ENCODE measurements around the gene ADAMTS3. TPM values are rescaled to one million over a fixed set of nuclear protein-coding genes. Genes with fewer than 3 reads are reported as not detected.
A peak's percentile ranks its signal among the peaks of the same experiment; 100 is the strongest.

ADAMTS3 gene
- total and polyA plus RNA-seq, 9 of the 15 experiments (the other 6 are each of a cell fraction or from before 2014, with no cell fraction given), result 4.0 to 18.0 (median 12.1) TPM

DNA sequence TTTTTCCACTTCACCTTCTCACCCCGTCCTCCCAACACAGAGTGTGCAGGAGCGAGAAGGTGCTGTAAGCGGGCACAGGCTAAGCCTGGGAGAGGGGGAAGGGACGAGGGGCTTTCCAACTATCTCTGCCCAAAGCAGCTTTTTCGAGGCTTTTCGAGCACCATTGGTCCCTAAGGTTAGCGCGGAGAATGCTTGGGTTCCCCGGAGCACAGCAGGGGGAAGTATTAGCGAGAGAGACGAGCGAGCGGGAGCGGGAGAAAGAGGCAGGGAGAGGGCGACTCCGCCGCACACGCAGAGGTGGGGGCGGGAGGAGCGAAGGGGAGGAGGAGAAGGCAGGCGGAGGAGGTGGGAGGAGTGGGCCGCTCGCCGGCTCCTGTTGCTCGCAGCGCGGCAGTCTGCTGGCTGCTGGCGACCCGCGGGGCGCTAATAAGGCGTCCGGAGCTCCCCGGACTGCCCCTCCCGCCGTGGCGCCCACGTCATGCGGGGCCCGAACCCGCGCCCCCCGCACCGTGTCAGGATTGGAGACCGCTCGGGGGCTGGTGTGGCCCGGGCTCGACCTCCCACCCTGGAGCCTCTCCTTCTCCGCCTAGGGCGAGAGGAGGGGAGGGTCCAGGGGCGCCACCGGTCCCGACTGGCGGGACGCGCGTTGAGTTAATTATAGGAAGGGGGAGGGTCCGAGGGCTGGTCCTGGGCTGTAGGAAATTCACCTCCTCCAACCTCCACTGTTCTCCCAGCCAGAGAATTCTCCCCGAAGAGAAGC lies at the start of gene ADAMTS3 (continued):
- TF ChIP-seq, protein P1, sequence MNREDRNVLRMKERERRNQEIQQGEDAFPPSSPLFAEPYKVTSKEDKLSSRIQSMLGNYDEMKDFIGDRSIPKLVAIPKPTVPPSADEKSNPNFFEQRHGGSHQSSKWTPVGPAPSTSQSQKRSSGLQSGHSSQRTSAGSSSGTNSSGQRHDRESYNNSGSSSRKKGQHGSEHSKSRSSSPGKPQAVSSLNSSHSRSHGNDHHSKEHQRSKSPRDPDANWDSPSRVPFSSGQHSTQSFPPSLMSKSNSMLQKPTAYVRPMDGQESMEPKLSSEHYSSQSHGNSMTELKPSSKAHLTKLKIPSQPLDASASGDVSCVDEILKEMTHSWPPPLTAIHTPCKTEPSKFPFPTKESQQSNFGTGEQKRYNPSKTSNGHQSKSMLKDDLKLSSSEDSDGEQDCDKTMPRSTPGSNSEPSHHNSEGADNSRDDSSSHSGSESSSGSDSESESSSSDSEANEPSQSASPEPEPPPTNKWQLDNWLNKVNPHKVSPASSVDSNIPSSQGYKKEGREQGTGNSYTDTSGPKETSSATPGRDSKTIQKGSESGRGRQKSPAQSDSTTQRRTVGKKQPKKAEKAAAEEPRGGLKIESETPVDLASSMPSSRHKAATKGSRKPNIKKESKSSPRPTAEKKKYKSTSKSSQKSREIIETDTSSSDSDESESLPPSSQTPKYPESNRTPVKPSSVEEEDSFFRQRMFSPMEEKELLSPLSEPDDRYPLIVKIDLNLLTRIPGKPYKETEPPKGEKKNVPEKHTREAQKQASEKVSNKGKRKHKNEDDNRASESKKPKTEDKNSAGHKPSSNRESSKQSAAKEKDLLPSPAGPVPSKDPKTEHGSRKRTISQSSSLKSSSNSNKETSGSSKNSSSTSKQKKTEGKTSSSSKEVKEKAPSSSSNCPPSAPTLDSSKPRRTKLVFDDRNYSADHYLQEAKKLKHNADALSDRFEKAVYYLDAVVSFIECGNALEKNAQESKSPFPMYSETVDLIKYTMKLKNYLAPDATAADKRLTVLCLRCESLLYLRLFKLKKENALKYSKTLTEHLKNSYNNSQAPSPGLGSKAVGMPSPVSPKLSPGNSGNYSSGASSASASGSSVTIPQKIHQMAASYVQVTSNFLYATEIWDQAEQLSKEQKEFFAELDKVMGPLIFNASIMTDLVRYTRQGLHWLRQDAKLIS (CRISPR knock-in tag; IDR thresholded peaks at IDR 0.05), result 0 out of 2 replicates have a peak, but pooled peaks have one; percentile 78
- TF ChIP-seq ARID1B (IDR thresholded peaks at IDR 0.05), result peak; percentile 7
- TF ChIP-seq GABPA (tag; conservative IDR thresholded peaks at IDR 0.05; ENCODE audit: low read depth), result no peak
- 0 out of 2 replicates have a peak, but pooled peaks have one; percentile 45 for TF ChIP-seq ZNF282 (CRISPR knock-in tag; IDR thresholded peaks at IDR 0.05)
- TF ChIP-seq HDAC3 (IDR thresholded peaks at IDR 0.05; ENCODE audit: borderline replicate concordance, partially characterized antibody), result peak; percentile 17
- TF ChIP-seq, protein P2, sequence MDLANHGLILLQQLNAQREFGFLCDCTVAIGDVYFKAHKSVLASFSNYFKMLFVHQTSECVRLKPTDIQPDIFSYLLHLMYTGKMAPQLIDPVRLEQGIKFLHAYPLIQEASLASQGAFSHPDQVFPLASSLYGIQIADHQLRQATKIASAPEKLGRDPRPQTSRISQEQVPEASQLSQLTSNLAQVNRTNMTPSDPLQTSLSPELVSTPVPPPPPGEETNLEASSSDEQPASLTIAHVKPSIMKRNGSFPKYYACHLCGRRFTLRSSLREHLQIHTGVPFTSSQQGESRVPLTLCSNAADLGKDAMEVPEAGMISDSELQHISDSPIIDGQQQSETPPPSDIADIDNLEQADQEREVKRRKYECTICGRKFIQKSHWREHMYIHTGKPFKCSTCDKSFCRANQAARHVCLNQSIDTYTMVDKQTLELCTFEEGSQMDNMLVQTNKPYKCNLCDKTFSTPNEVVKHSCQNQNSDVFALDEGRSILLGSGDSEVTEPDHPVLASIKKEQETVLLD (IDR thresholded peaks at IDR 0.05), result peak; percentile 61; the same call in 1 of the 2 replicates
- 0 out of 2 replicates have a peak, but pooled peaks have one; percentile 29 for TF ChIP-seq ZNF764 (CRISPR knock-in tag; IDR thresholded peaks at IDR 0.05; ENCODE audit: low read depth)
- TF ChIP-seq PKNOX1 (IDR thresholded peaks at IDR 0.05), result peak; percentile 17; the same call in 1 of the 2 replicates
- peak; percentile 70; the same call in 1 of the 2 replicates for TF ChIP-seq EP400 (IDR thresholded peaks at IDR 0.05)
- peak; percentile 79 for TF ChIP-seq HNRNPLL (IDR thresholded peaks at IDR 0.05; ENCODE audit: low read depth, low read length, poor library complexity, severe bottlenecking)
- no peak for TF ChIP-seq PHF20 (IDR thresholded peaks at IDR 0.05; ENCODE audit: partially characterized antibody)
- TF ChIP-seq RAD21 (CRISPR knock-in tag; conservative IDR thresholded peaks at IDR 0.05 in 1 of 2, IDR thresholded peaks at IDR 0.05 in 1 of 2), result peak; percentile 21 to 32; a peak in 2 of 4 replicates
- TF ChIP-seq TBL1XR1 (IDR thresholded peaks at IDR 0.05; ENCODE audit: low read length in 2 of 2), result 0 out of 4 replicates have a peak, but pooled peaks of 1 of the 2 experiments have one; percentile 24
- TF ChIP-seq XRCC5 (IDR thresholded peaks at IDR 0.05; ENCODE audit: low read depth, low read length), result peak; percentile 74; the same call in 1 of the 2 replicates
- TF ChIP-seq ZNF644 (tag; IDR thresholded peaks at IDR 0.05; ENCODE audit: low read depth), result no peak
- TF ChIP-seq BCOR (IDR thresholded peaks at IDR 0.05), result peak; percentile 73
- TF ChIP-seq, protein P3, sequence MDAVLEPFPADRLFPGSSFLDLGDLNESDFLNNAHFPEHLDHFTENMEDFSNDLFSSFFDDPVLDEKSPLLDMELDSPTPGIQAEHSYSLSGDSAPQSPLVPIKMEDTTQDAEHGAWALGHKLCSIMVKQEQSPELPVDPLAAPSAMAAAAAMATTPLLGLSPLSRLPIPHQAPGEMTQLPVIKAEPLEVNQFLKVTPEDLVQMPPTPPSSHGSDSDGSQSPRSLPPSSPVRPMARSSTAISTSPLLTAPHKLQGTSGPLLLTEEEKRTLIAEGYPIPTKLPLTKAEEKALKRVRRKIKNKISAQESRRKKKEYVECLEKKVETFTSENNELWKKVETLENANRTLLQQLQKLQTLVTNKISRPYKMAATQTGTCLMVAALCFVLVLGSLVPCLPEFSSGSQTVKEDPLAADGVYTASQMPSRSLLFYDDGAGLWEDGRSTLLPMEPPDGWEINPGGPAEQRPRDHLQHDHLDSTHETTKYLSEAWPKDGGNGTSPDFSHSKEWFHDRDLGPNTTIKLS (IDR thresholded peaks at IDR 0.05; ENCODE audit: borderline replicate concordance, low read depth), result 0 out of 2 replicates have a peak, but pooled peaks have one; percentile 15
- peak; percentile 59; the same call in 1 of the 2 replicates for TF ChIP-seq MTA1 (IDR thresholded peaks at IDR 0.05; ENCODE audit: borderline replicate concordance)

All from K562 (cell line).